IPS-15b (cell line): Measurements from ENCODE around the gene GULP1.

ENCODE experiments used
- H3K27me3 ChIP-seq: one replicate; pipeline ENCODE4 v1.6.1; 2013; ENCODE audit warnings: low read length; ENCODE audit not compliant: control insufficient read depth, insufficient read depth
- H3K36me3 ChIP-seq: one replicate; pipeline ENCODE4 v1.6.1; 2013; ENCODE audit warnings: low read length; ENCODE audit not compliant: control insufficient read depth, insufficient read depth
- H3K4me1 ChIP-seq: one replicate; pipeline ENCODE4 v1.6.1; 2013; ENCODE audit warnings: mild to moderate bottlenecking, low read length; ENCODE audit not compliant: control insufficient read depth, insufficient read depth
- H3K4me3 ChIP-seq: one replicate; pipeline ENCODE4 v1.5.1; 2013; ENCODE audit warnings: low read depth, low read length
- H3K9ac ChIP-seq: one replicate; pipeline ENCODE4 v1.6.1; 2013; ENCODE audit warnings: low read depth, mild to moderate bottlenecking, low read length
- H3K9me3 ChIP-seq: one replicate; pipeline ENCODE4 v1.6.1; 2013; ENCODE audit warnings: mild to moderate bottlenecking, low read length; ENCODE audit not compliant: control insufficient read depth, insufficient read depth

GULP1 gene

GRCh38 chr2:188412190-188412589 is 120.5 kb downstream of the GULP1 start:
- Histone ChIP-seq H3K4me3 (no peak overlapping the region), H3K4me1 (peaks cover 15% of the 10 kb centered on the region), H3K9ac (no peak overlapping the region), H3K9me3 (no peaks in the 10 kb centered on the region), H3K36me3 (no peaks in the 10 kb centered on the region), H3K27me3 (no peaks in the 10 kb centered on the region)

GRCh38 chr2:188414411-188414810 is 122.7 kb downstream of the GULP1 start:
- no peaks in the 10 kb centered on the region for H3K27me3 ChIP-seq
- no peaks in the 10 kb centered on the region for H3K9me3 ChIP-seq
- H3K36me3 ChIP-seq, result no peaks in the 10 kb centered on the region

GRCh38 chr2:188414869-188415753 is 123.4 kb downstream of the GULP1 start:
- H3K4me3 ChIP-seq, result no peak overlapping the region
- peaks cover 15% of the 10 kb centered on the region for H3K4me1 ChIP-seq
- no peaks in the 10 kb centered on the region for H3K27me3 ChIP-seq
- H3K9me3 ChIP-seq, result no peaks in the 10 kb centered on the region
- H3K36me3 ChIP-seq, result no peaks in the 10 kb centered on the region
- no peak overlapping the region for H3K9ac ChIP-seq

More at GRCh38 chr2:188414411-188414810, 122.7 kb downstream of the GULP1 start:
- Histone ChIP-seq H3K4me1 (peaks cover 15% of the 10 kb centered on the region), H3K9ac (no peak overlapping the region), H3K4me3 (no peak overlapping the region)

- Histone ChIP-seq H3K4me1 (peaks cover 9% of the 10 kb centered on the region), H3K27me3 (no peaks in the 10 kb centered on the region), H3K9me3 (peaks cover 3% of the 10 kb centered on the region), H3K9ac (no peak overlapping the region), H3K4me3 (no peak overlapping the region), H3K36me3 (no peaks in the 10 kb centered on the region)
These were observed 124.0 kb downstream of the GULP1 start for GRCh38 chr2:188415754-188416083.

GRCh38 chr2:188416367-188416766 is 124.7 kb downstream of the GULP1 start:
- peaks cover 5% of the 10 kb centered on the region for H3K4me1 ChIP-seq
- no peak overlapping the region for H3K4me3 ChIP-seq
- no peaks in the 10 kb centered on the region for H3K36me3 ChIP-seq

GRCh38 chr2:188422726-188423125 is 131.1 kb downstream of the GULP1 start:
- no peaks in the 10 kb centered on the region for H3K27me3 ChIP-seq
- no peaks in the 10 kb centered on the region for H3K36me3 ChIP-seq
- H3K4me3 ChIP-seq, result no peak overlapping the region
- peaks cover 8% of the 10 kb centered on the region for H3K4me1 ChIP-seq
- peaks cover 3% of the 10 kb centered on the region for H3K9me3 ChIP-seq
- no peak overlapping the region for H3K9ac ChIP-seq

More at GRCh38 chr2:188416367-188416766, 124.7 kb downstream of the GULP1 start:
- Histone ChIP-seq H3K27me3 (no peaks in the 10 kb centered on the region), H3K9ac (no peak overlapping the region), H3K9me3 (peaks cover 3% of the 10 kb centered on the region)

- Histone ChIP-seq H3K27me3 (no peaks in the 10 kb centered on the region), H3K4me1 (peaks cover 8% of the 10 kb centered on the region), H3K4me3 (no peak overlapping the region), H3K9me3 (peaks cover 3% of the 10 kb centered on the region), H3K36me3 (no peaks in the 10 kb centered on the region), H3K9ac (no peak overlapping the region)
These were observed 133.6 kb downstream of the GULP1 start for GRCh38 chr2:188425266-188425665.

GRCh38 chr2:188426121-188426520 is 134.4 kb downstream of the GULP1 start:
- H3K9me3 ChIP-seq, result no peaks in the 10 kb centered on the region
- H3K36me3 ChIP-seq, result no peaks in the 10 kb centered on the region
- H3K4me1 ChIP-seq, result peaks cover 8% of the 10 kb centered on the region
- H3K9ac ChIP-seq, result no peak overlapping the region
- no peaks in the 10 kb centered on the region for H3K27me3 ChIP-seq
- no peak overlapping the region for H3K4me3 ChIP-seq

- peaks cover 16% of the 10 kb centered on the region for H3K4me1 ChIP-seq
- no peaks in the 10 kb centered on the region for H3K9me3 ChIP-seq
- no peaks in the 10 kb centered on the region for H3K36me3 ChIP-seq
- H3K4me3 ChIP-seq, result no peak overlapping the region
- H3K27me3 ChIP-seq, result no peaks in the 10 kb centered on the region
- H3K9ac ChIP-seq, result no peak overlapping the region
These were observed 139.0 kb downstream of the GULP1 start for GRCh38 chr2:188430705-188431104.

GRCh38 chr2:188434018-188434417 is 142.3 kb downstream of the GULP1 start:
- Histone ChIP-seq H3K4me3 (no peak overlapping the region), H3K27me3 (no peaks in the 10 kb centered on the region), H3K9me3 (no peaks in the 10 kb centered on the region), H3K9ac (no peak overlapping the region), H3K4me1 (peaks cover 9% of the 10 kb centered on the region), H3K36me3 (no peaks in the 10 kb centered on the region)

- no peaks in the 10 kb centered on the region for H3K9me3 ChIP-seq
- no peak overlapping the region for H3K4me3 ChIP-seq
- no peaks in the 10 kb centered on the region for H3K36me3 ChIP-seq
- H3K27me3 ChIP-seq, result no peaks in the 10 kb centered on the region
- H3K9ac ChIP-seq, result no peak overlapping the region
- peaks cover 16% of the 10 kb centered on the region for H3K4me1 ChIP-seq
These were observed 143.4 kb downstream of the GULP1 start for GRCh38 chr2:188435115-188435514.

- H3K9ac ChIP-seq, result no peak overlapping the region
- H3K27me3 ChIP-seq, result no peaks in the 10 kb centered on the region
- no peak overlapping the region for H3K4me3 ChIP-seq
- peaks cover 29% of the 10 kb centered on the region for H3K4me1 ChIP-seq
- H3K9me3 ChIP-seq, result no peaks in the 10 kb centered on the region
- no peaks in the 10 kb centered on the region for H3K36me3 ChIP-seq
These were observed 145.9 kb downstream of the GULP1 start for GRCh38 chr2:188437537-188437936.
